HG03460 (cell line): ENCODE measurements around the gene JAK1.
A peak's percentile ranks its signal among the peaks of the same experiment; 100 is the strongest.

ENCODE experiments used
- ATAC-seq: cut with Tn5 transposase; IDR thresholded peaks from one replicate; pipeline ENCODE4 v1.9.1; 2021; ENCODE audit not compliant: unreplicated experiment

Gene JAK1

GRCh38 chr1:64873576-64873975, 92.8 kb downstream of the JAK1 start:
- no peak for ATAC-seq

- no peak for ATAC-seq
These were observed 94.3 kb downstream of the JAK1 start for GRCh38 chr1:64872067-64872466.

- no peak for ATAC-seq
These were observed 95.1 kb downstream of the JAK1 start for GRCh38 chr1:64871256-64871655.

- ATAC-seq, result no peak
These were observed 99.1 kb downstream of the JAK1 start for GRCh38 chr1:64867266-64867665.

DNA sequence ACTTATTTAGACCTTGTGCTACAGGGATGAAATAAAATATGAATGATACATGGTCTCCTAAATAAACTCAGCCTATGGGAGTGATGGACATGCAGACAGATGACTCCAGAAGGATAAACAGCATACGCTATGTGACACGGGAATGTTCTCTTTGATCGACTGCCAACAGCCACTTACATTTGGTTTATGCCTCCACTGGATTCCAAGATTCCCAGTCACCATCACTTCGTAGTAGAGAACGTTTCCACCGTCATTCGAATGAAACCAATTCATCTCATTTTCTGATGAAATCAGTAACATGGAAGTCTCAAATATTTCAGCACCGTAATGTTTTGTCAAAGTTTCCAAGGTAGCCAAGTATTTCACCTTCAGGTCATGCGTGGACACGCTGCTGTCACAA, 99.7 kb downstream of the JAK1 start:
- ATAC-seq, result no peak

- ATAC-seq, result no peak
These were observed 101.1 kb downstream of the JAK1 start for GRCh38 chr1:64865105-64865757.

- peak; percentile 100 for ATAC-seq
These were observed 102.1 kb downstream of the JAK1 start for GRCh38 chr1:64864018-64864940.

- no peak for ATAC-seq
These were observed 104.7 kb downstream of the JAK1 start for GRCh38 chr1:64861611-64862010.

GRCh38 chr1:64857347-64857746, 109.0 kb downstream of the JAK1 start:
- no peak for ATAC-seq

DNA sequence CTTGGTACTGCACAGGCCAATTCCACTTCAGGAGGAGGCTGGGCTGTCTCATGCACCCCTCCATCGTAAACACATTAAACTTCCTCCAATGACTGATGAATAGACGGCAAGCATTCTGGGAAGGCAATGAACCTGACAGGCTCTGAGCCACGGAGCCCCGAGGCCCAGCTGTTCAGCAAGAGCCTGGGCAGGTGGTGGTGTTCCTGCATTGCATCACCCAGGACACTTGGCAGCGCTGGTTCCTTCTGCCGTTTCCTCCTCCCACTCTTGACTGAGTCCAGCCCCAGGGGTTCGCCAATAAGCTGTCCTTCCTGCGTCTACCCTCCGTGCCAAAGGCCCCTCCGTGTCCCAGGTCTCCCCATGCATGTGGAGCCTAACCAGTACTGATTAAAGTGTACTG, 109.8 kb downstream of the JAK1 start:
- no peak for ATAC-seq

DNA sequence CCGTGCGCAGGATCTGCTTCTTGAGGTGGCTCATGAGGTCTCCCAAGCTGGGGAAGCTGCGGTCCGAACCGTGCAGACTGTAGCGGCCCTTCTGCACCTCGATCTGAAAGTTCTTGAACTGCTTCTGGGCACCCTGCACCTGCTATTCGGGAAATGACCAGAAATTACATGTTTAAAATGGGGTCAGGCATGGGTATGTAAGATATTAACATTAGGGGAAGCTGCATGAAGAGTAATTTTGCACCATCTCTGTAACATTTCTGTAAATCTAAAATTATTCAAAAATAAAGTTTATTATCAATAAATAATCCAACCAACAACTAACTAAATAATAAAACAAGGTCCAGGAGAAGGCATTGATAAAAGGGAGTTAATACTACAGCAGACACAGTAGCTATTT, 110.8 kb downstream of the JAK1 start:
- no peak for ATAC-seq

DNA sequence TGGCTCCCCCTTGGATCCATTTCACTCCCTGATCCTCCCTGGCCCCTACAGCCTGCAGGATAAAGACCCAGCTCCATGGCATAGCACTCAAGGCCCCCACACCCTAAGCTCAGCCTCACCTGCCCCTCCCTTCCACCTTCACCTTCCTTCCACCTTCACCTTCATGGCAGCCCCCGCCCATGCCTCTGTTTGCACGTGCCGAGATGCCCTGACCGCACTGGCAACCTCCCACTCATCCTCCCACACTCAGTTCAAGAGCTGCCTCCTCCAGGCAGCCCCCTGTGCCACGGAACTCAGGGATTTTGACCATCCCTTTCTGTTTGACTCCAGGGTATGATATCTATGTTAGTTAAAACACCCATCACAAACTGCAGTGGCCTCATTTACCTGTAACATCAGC, 111.7 kb downstream of the JAK1 start:
- ATAC-seq, result no peak

DNA sequence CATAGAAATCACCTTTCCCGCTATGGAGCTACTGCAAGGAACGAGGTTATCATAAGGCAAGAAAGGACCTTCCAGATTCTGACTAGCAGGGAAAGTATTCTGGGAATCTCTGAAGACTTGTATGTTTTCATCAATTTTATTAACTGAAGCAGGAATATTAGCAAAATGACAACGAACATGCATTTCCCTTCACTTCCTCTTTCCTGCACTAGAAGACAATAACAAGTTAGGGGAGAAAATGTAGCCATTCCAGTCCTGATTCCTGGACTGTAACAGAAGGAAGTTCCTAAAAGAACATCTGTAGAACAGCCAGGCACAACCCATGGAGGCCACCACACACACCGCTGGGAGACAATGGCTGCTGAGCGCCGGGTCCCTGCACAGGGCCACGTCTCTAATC, 114.7 kb downstream of the JAK1 start:
- no peak for ATAC-seq

- no peak for ATAC-seq
These were observed 115.5 kb downstream of the JAK1 start for GRCh38 chr1:64850846-64851245.

GRCh38 chr1:64849942-64850341, 116.4 kb downstream of the JAK1 start:
- ATAC-seq, result no peak

- ATAC-seq, result no peak
These were observed 117.5 kb downstream of the JAK1 start for GRCh38 chr1:64848803-64849202.

DNA sequence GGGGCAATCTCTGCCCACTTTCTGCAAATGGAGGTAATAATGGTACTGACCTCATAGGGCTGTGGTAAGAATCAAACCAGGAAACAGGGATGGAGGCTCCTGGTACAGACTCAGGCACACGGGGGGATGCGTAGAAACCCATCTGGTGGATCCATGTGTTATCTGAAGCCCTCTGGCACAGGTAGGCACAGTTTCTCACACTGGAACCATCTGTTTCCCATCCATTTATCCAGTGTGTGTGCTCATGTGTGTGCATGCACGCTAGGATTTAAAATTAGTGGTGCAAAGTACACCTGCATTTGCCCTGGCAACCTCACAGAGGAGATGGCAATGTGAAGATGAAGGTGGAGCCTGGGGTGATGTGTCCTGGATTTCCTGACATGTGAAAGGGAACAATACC, 118.2 kb downstream of the JAK1 start:
- no peak for ATAC-seq

DNA sequence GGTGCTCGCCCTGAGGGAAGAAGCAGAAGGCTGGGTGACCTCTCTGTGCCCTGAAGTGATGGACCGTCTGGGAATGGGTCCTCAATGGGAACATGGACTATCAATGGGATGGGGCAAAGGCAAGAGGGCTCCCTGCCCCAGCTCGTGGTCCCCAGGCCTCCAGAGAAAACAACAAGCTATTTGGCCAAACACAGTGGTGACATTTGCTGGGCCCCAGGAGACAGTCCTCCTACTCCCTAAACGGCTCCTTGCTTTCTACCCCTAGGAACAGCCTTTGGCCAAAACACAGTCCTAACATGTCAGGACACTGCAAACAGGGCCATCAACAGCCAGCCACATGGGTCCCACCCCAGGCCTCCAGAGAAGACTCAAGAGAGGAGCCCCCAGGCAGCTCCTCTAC, 118.7 kb downstream of the JAK1 start:
- no peak for ATAC-seq

GRCh38 chr1:64846573-64847430, 119.5 kb downstream of the JAK1 start:
- ATAC-seq, result no peak

DNA sequence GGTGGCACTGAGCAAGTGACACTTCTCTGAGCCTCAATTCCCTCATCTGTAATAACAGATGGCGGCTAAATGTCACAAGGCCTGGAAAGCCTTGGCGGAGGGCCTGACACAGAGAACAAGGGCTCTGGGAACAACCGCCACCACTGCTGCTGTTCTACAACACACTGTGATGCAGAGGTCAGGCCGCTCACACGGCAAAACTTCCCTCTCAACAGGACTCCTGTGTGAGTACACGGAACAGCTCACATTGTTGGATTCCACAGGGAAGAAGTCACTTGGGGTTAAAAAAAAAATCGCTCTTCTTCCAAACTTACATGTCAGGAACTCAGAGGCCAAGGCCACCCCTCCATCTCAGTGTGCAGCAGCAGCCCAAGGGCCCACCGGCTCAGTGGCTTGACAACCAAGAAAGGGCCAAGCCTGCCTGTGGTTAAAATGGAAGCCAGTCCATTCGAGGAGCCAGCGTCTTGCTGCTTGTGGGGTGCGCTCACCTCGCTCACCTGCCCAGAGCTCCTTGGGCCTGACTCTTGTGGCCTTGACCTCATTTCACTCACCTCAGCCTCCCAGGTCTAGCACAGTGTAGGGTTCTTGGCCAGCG, 120.4 kb downstream of the JAK1 start:
- no peak for ATAC-seq

DNA sequence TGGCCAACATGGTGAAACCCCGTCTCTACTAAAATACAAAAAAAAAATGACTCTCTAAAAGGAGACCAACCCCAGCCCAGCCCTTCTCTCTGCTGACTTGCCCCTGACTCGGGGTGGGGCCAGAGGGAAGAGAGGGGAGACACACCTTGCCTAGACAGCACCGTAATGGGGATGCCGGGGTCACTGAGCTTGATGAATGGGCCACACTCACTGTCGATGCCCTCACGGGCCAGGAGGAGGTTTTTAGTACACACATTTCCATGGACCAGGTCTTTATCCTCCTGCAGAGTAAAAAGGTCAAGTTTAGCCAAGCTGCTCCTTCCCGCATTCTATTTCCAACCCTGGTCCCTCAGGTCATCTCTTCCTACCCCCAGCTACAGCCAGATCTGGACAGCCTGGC, 121.7 kb downstream of the JAK1 start:
- ATAC-seq, result no peak
